A549 (cell line): ENCODE measurements around the gene CDH18. TPM values are rescaled to one million over a fixed set of nuclear protein-coding genes. Genes with fewer than 3 reads are reported as not detected.

Experiments used
- ATAC-seq, 2 experiments: fragments of 200-7000 bp in 1 of 2; fragments of >200 bp in 1 of 2; cut with Nextera tagmentation in 1 of 2; cut with Tn5 transposase in 1 of 2; 3 replicates each; pipeline versions ENCODE4 v1.8.0 to v1.9.1; 2018 to 2020; ENCODE audit warnings: mild to moderate bottlenecking in 1 of 2, moderate library complexity in 1 of 2
- CTCF ChIA-PET: fragments of 300-600 bp; sonication (Branson Sonifier 250); formaldehyde crosslinking; extraction: SDS; loops from one replicate; lab custom pipeline; 2021; ENCODE audit warnings: antibody characterized with exemption, inconsistent platforms; lab: Yijun Ruan, JAX
- POLR2A ChIA-PET: fragments of 350-600 bp; formaldehyde crosslinking; extraction: SDS; loops from one replicate; lab custom pipeline; 2021; ENCODE audit warnings: antibody characterized with exemption, inconsistent platforms; lab: Yijun Ruan, JAX
- DNase-seq, 2 experiments: peaks; one replicate each; pipeline versions ENCODE4 v3.0.0 to v3.0.0-alpha.2; 2011 to 2016; ENCODE audit warnings: low read depth in 1 of 2, low spot score in 1 of 2
- FAIRE-seq: peaks from 2 replicates; lab custom pipeline; 2011; peaks lifted over from hg19 to GRCh38; lab: Jason Lieb, UNC
- H3K27ac ChIP-seq, 2 experiments: fragments of >200 bp; sonication (Bioruptor Twin); formaldehyde crosslinking; 3 replicates each; pipeline ENCODE4 v1.5.1; 2016 to 2017
- H3K4me1 ChIP-seq: fragments of >200 bp; sonication (Bioruptor Twin); formaldehyde crosslinking; 3 replicates; pipeline ENCODE4 v1.6.1; 2016
- H3K4me2 ChIP-seq: fragments of >200 bp; sonication (Bioruptor Twin); formaldehyde crosslinking; 3 replicates; pipeline ENCODE4 v1.6.1; 2016
- H3K4me3 ChIP-seq: fragments of >200 bp; sonication (Bioruptor Twin); formaldehyde crosslinking; 3 replicates; pipeline ENCODE4 v1.5.1; 2016
- H3K9me3 ChIP-seq: fragments of >200 bp; sonication (Bioruptor Twin); formaldehyde crosslinking; 3 replicates; pipeline ENCODE4 v1.6.1; 2016
- CBX2 ChIP-seq: fragments of 200-600 bp; sonication (generic); IDR thresholded peaks from 2 replicates; pipeline ENCODE4 v1.6.1; 2016; ENCODE audit warnings: low read depth, mild to moderate bottlenecking, borderline replicate concordance
- CEBPB ChIP-seq, 2 experiments: fragments of >200 bp in 1 of 2; sonication (Bioruptor Twin) in 1 of 2; formaldehyde crosslinking in 1 of 2; IDR thresholded peaks; 2 replicates each; pipeline ENCODE4 v1.6.1; 2012 to 2016
- CHD4 ChIP-seq: fragments of 200-600 bp; sonication (generic); IDR thresholded peaks from 2 replicates; pipeline ENCODE4 v1.6.1; 2016; ENCODE audit warnings: antibody characterized with exemption, mild to moderate bottlenecking, borderline replicate concordance
- EHF ChIP-seq: fragments of 250-450 bp; sonication (Bioruptor Pico); IDR thresholded peaks from 2 replicates; pipeline ENCODE4 v1.5.0; 2020; ENCODE audit warnings: mild to moderate bottlenecking
- EHMT2 ChIP-seq: fragments of 200-600 bp; sonication (generic); IDR thresholded peaks from 2 replicates; pipeline ENCODE4 v1.6.1; 2016; ENCODE audit warnings: antibody characterized with exemption, low read depth, mild to moderate bottlenecking, moderate library complexity
- ESRRA ChIP-seq: fragments of 150-350 bp; IDR thresholded peaks from 2 replicates; pipeline ENCODE4 v1.6.1; 2014; ENCODE audit warnings: mild to moderate bottlenecking, low read length, borderline replicate concordance
- HDAC2 ChIP-seq: fragments of 200-600 bp; sonication (generic); IDR thresholded peaks from 2 replicates; pipeline ENCODE4 v1.6.1; 2016
- HOXA7 ChIP-seq: fragments of 250-450 bp; sonication (Bioruptor Pico); IDR thresholded peaks from 2 replicates; pipeline ENCODE4 v1.5.0; 2020; ENCODE audit warnings: mild to moderate bottlenecking, moderate library complexity
- HOXB13 ChIP-seq: fragments of 250-450 bp; sonication (Bioruptor Pico); IDR thresholded peaks from 2 replicates; pipeline ENCODE4 v1.5.0; 2020; ENCODE audit warnings: low read depth, mild to moderate bottlenecking, moderate library complexity
- HOXB5 ChIP-seq: fragments of 250-450 bp; sonication (Bioruptor Pico); IDR thresholded peaks from 2 replicates; pipeline ENCODE4 v1.5.0; 2020; ENCODE audit warnings: mild to moderate bottlenecking, moderate library complexity
- JUN ChIP-seq, 2 experiments: fragments of >200 bp; sonication (Bioruptor Twin); formaldehyde crosslinking; IDR thresholded peaks; 2 replicates in 1 of 2; 3 replicates in 1 of 2; pipeline ENCODE4 v1.6.1; 2016 to 2017
- KDM1A ChIP-seq: fragments of 200-600 bp; sonication (generic); IDR thresholded peaks from 2 replicates; pipeline ENCODE4 v1.6.1; 2016; ENCODE audit warnings: low read depth, mild to moderate bottlenecking
- PHF8 ChIP-seq: fragments of 200-600 bp; sonication (generic); IDR thresholded peaks from 2 replicates; pipeline ENCODE4 v1.6.1; 2016; ENCODE audit warnings: low read depth, mild to moderate bottlenecking, antibody characterized with exemption, moderate library complexity, borderline replicate concordance
- POLR2A ChIP-seq: IDR thresholded peaks from 2 replicates; pipeline ENCODE4 v1.6.1; 2012; ENCODE audit warnings: mild to moderate bottlenecking, low read length
- RARB ChIP-seq: fragments of 250-450 bp; sonication (Bioruptor Pico); IDR thresholded peaks from 2 replicates; pipeline ENCODE4 v1.8.0; 2021; ENCODE audit warnings: mild to moderate bottlenecking, moderate library complexity
- RCOR1 ChIP-seq: fragments of 150-350 bp; IDR thresholded peaks from 2 replicates; pipeline ENCODE4 v1.6.1; 2014; ENCODE audit warnings: antibody characterized with exemption, low read length, low read depth
- RNF2 ChIP-seq: fragments of 200-600 bp; sonication (generic); IDR thresholded peaks from 2 replicates; pipeline ENCODE4 v1.6.1; 2016; ENCODE audit warnings: low read depth, mild to moderate bottlenecking, antibody characterized with exemption, moderate library complexity, borderline replicate concordance
- SMC3 ChIP-seq: fragments of >200 bp; sonication (Bioruptor Twin); formaldehyde crosslinking; IDR thresholded peaks from 3 replicates; pipeline ENCODE4 v1.6.1; 2018; ENCODE audit warnings: inconsistent platforms
- TP53 ChIP-seq: fragments of 250-450 bp; sonication (Bioruptor Pico); IDR thresholded peaks from 2 replicates; pipeline ENCODE4 v1.5.0; 2021; ENCODE audit warnings: mild to moderate bottlenecking, moderate library complexity
- ZSCAN20 ChIP-seq: fragments of 250-450 bp; sonication (Bioruptor Pico); IDR thresholded peaks from 2 replicates; pipeline ENCODE4 v1.8.0; 2022; ENCODE audit warnings: mild to moderate bottlenecking, moderate library complexity
- WGBS: methylation state at CpG from one replicate; pipeline ENCODE4 v1.1.6; 2017; ENCODE audit errors: missing lambda C conversion rate; 5-methylcytosine and 5-hydroxymethylcytosine counted together
- polyA plus RNA-seq, 4 experiments: library from polyadenylated mRNA; depleted of rRNA in 3 of 4; stranded (reverse); fragments of >200 nt; fragmentation: RNase III in 1 of 4; extraction: RNeasy Plus Mini Kit Qiagen cat#74134 plus additional on column Dnase treatment in 1 of 4; gene quantifications; 2 replicates in 3 of 4; 3 replicates in 1 of 4; pipeline ENCODE4 v1.2.3, GENCODE V29; 2011 to 2017
- TF ChIP-seq, protein P1 (sequence below): fragments of 450-650 bp; IDR thresholded peaks from 2 replicates; pipeline ENCODE4 v1.6.1; 2014; ENCODE audit warnings: antibody characterized with exemption
- TF ChIP-seq, protein P2 (sequence below): fragments of >200 bp; sonication (Bioruptor Twin); formaldehyde crosslinking; IDR thresholded peaks from 2 replicates; pipeline ENCODE4 v1.6.1; 2016
- TF ChIP-seq, protein P3 (sequence below): fragments of 150-350 bp; IDR thresholded peaks from 2 replicates; pipeline ENCODE4 v1.6.1; 2014; ENCODE audit warnings: low read depth, mild to moderate bottlenecking, low read length
- TF ChIP-seq, protein P4 (sequence below): fragments of >200 bp; sonication (Bioruptor Twin); formaldehyde crosslinking; IDR thresholded peaks from 3 replicates; pipeline ENCODE4 v1.6.1; 2016
- TF ChIP-seq, protein P5 (sequence below): IDR thresholded peaks from 2 replicates; pipeline ENCODE4 v1.6.1; 2012

Gene CDH18
- polyA plus RNA-seq, 2 of the 4 experiments (the other 2 are of a cell fraction): not detected

DNA sequence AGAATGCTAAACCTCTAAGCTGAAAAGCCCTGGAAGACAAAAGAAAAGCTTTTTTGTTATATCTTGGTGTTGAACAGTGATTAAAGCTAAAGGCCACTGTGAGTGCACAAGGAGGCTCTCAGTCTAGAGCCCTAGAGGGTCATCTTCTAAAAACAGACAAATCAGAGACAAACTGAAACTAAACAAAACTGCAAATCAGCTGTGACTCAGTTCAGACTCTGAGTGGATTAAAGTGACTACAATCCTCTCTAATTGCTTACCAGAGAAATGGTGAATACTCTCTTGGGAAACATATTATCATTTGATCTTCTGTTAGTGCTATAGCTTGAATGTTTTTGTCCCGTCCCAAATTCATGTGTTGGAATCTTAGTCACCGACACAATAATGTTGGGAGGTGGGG lies 491.9 kb downstream of the CDH18 start:
- ATAC-seq: no peak
- Histone ChIP-seq H3K4me2 (0 out of 3 replicates have a peak overlapping the region, but pooled peaks have one; percentile 22), H3K27ac (no peak overlapping the region), H3K4me1 (no peaks in the 10 kb centered on the region), H3K4me3 (no peak overlapping the region), H3K9me3 (no peaks in the 10 kb centered on the region)
- DNase-seq: no peak
- no peak for FAIRE-seq
- WGBS: 41% methylated on average over 2 of the region's 2 CpGs
- TF ChIP-seq RARB (CRISPR knock-in tag) (no peak), JUN (IDR thresholded peaks at IDR 0.05) (no peak)
- POLR2A ChIA-PET: no interaction called here
- CTCF ChIA-PET: no interaction called here

DNA sequence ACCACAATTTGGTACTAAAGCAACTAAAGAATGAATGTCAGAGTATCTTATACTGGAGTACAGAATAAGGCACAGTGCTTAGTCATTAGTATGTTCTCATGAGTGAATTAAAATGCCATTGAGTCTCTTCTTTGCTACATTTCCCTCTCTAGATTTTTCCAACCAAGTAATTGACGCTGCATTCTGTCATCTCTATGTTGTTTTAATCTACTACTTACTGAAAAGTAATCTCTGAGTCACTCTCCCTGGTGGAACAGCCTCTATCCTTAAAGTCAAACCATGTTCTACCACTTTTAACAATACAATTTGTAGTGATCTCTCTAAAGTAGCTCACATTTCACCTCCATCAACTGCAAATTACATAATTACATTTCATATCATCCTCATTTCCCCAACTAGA lies 495.1 kb downstream of the CDH18 start:
- Histone ChIP-seq H3K27ac (no peak overlapping the region), H3K9me3 (no peaks in the 10 kb centered on the region), H3K4me2 (no peak overlapping the region), H3K4me1 (no peaks in the 10 kb centered on the region), H3K4me3 (no peak overlapping the region)
- TF ChIP-seq SMC3: no peak
- no peak for TF ChIP-seq HOXB13 (CRISPR knock-in tag)
- no peak for TF ChIP-seq RNF2
- no peak for TF ChIP-seq EHMT2
- TF ChIP-seq, protein P1, sequence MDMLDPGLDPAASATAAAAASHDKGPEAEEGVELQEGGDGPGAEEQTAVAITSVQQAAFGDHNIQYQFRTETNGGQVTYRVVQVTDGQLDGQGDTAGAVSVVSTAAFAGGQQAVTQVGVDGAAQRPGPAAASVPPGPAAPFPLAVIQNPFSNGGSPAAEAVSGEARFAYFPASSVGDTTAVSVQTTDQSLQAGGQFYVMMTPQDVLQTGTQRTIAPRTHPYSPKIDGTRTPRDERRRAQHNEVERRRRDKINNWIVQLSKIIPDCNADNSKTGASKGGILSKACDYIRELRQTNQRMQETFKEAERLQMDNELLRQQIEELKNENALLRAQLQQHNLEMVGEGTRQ: no peak
- no peak for TF ChIP-seq CHD4
- TF ChIP-seq, protein P2, sequence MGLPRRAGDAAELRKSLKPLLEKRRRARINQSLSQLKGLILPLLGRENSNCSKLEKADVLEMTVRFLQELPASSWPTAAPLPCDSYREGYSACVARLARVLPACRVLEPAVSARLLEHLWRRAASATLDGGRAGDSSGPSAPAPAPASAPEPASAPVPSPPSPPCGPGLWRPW: no peak
- no peak for TF ChIP-seq CBX2
- TF ChIP-seq POLR2A: no peak
- no peak for TF ChIP-seq HOXA7 (CRISPR knock-in tag)
- no peak for TF ChIP-seq EHF
- TF ChIP-seq RCOR1: no peak
- TF ChIP-seq, protein P3, sequence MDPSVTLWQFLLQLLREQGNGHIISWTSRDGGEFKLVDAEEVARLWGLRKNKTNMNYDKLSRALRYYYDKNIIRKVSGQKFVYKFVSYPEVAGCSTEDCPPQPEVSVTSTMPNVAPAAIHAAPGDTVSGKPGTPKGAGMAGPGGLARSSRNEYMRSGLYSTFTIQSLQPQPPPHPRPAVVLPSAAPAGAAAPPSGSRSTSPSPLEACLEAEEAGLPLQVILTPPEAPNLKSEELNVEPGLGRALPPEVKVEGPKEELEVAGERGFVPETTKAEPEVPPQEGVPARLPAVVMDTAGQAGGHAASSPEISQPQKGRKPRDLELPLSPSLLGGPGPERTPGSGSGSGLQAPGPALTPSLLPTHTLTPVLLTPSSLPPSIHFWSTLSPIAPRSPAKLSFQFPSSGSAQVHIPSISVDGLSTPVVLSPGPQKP: no peak
- TF ChIP-seq, protein P4, sequence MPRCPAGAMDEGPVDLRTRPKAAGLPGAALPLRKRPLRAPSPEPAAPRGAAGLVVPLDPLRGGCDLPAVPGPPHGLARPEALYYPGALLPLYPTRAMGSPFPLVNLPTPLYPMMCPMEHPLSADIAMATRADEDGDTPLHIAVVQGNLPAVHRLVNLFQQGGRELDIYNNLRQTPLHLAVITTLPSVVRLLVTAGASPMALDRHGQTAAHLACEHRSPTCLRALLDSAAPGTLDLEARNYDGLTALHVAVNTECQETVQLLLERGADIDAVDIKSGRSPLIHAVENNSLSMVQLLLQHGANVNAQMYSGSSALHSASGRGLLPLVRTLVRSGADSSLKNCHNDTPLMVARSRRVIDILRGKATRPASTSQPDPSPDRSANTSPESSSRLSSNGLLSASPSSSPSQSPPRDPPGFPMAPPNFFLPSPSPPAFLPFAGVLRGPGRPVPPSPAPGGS: no peak
- no peak for TF ChIP-seq TP53 (CRISPR knock-in tag)
- TF ChIP-seq ESRRA: no peak
- TF ChIP-seq, protein P5, sequence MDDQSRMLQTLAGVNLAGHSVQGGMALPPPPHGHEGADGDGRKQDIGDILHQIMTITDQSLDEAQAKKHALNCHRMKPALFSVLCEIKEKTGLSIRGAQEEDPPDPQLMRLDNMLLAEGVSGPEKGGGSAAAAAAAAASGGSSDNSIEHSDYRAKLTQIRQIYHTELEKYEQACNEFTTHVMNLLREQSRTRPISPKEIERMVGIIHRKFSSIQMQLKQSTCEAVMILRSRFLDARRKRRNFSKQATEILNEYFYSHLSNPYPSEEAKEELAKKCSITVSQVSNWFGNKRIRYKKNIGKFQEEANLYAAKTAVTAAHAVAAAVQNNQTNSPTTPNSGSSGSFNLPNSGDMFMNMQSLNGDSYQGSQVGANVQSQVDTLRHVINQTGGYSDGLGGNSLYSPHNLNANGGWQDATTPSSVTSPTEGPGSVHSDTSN: no peak
- TF ChIP-seq PHF8: no peak
- TF ChIP-seq HOXB5 (CRISPR knock-in tag): no peak
- ChIA-PET POLR2A (no interaction called here), CTCF (no interaction called here)
- 3% methylated on average over 1 of the region's 1 CpG for WGBS
- no peak for FAIRE-seq
- DNase-seq: no peak
- ATAC-seq: no peak

DNA sequence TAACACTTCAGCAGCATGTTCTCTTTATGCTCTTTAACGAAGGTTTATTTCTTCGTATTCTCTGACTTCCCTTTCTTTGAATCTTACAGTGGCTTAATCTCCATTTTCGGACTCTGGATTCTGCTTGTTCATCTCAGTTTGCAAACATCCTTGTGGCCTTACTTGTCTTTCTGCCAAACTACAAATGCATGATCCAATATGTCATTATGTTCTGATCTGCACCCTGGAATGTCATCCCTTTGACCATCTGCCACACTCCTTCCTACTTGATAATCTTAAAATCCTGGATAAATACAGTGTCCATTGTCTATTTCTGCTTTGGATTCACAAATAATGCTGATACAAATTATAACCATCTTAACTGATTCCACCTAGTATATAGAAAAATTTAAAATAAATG lies 499.2 kb downstream of the CDH18 start:
- 26% methylated on average over 3 of the region's 3 CpGs for WGBS
- FAIRE-seq: no peak
- Histone ChIP-seq H3K4me2 (no peak overlapping the region), H3K4me1 (no peaks in the 10 kb centered on the region), H3K9me3 (no peaks in the 10 kb centered on the region; the same call in 2 of the 3 replicates), H3K27ac (no peak overlapping the region), H3K4me3 (no peak overlapping the region)
- CTCF ChIA-PET: no interaction called here
- TF ChIP-seq CEBPB (IDR thresholded peaks at IDR 0.05) (no peak), ZSCAN20 (no peak), KDM1A (no peak), HDAC2 (no peak), EHMT2 (no peak)
- TF ChIP-seq, protein P4: no peak
- no peak for DNase-seq
- no peak for ATAC-seq
- POLR2A ChIA-PET: no interaction called here
